GM20000 (cell line): Measurements from ENCODE around the gene PACRG.

Source experiments
- DNase-seq: peaks from one replicate; pipeline ENCODE4 v3.0.0; 2012; ENCODE audit warnings: low spot score
- CTCF ChIP-seq: IDR thresholded peaks from 2 replicates; pipeline ENCODE4 v1.5.1; 2012; ENCODE audit warnings: mild to moderate bottlenecking, control low read depth; ENCODE audit errors: extremely low read depth, missing control alignments

The PACRG gene

GRCh38 chr6:163354761-163355425, 627.1 kb downstream of the PACRG start:
- peak; percentile 27 for DNase-seq
- TF ChIP-seq CTCF, result no peak

GRCh38 chr6:163355426-163355991, 627.7 kb downstream of the PACRG start:
- DNase-seq, result no peak
- no peak for TF ChIP-seq CTCF

- no peak for TF ChIP-seq CTCF
- no peak for DNase-seq
These were observed 628.5 kb downstream of the PACRG start for GRCh38 chr6:163356324-163356723.

- no peak for DNase-seq
- no peak for TF ChIP-seq CTCF
These were observed 629.0 kb downstream of the PACRG start for GRCh38 chr6:163356743-163357142.

- DNase-seq, result no peak
- no peak for TF ChIP-seq CTCF
These were observed 636.9 kb downstream of the PACRG start for GRCh38 chr6:163364641-163365040.
